Osteoblast (primary cell): ENCODE measurements around the gene RBFOX2. TPM values are rescaled to one million over a fixed set of nuclear protein-coding genes. Genes with fewer than 3 reads are reported as not detected.
A peak's percentile ranks its signal among the peaks of the same experiment; 100 is the strongest.

Experiments used
- DNase-seq: peaks from one replicate; pipeline ENCODE4 v3.0.0; 2011; ENCODE audit warnings: low spot score, mixed read lengths; ENCODE audit not compliant: insufficient read length; ENCODE audit errors: missing footprints
- H2AFZ ChIP-seq: 2 replicates; pipeline ENCODE4 v1.6.0; 2011; ENCODE audit warnings: mild to moderate bottlenecking, low read length
- H3K27ac ChIP-seq: 2 replicates; pipeline ENCODE4 v1.5.1; 2011; ENCODE audit warnings: mild to moderate bottlenecking, low read depth, low read length, moderate library complexity
- H3K27me3 ChIP-seq: 2 replicates; pipeline ENCODE4 v1.6.0; 2012; ENCODE audit warnings: mild to moderate bottlenecking, control low read depth, inconsistent platforms, low read length, moderate library complexity; ENCODE audit not compliant: insufficient read depth
- H3K36me3 ChIP-seq: 2 replicates; pipeline ENCODE4 v1.5.1; 2011; ENCODE audit warnings: mild to moderate bottlenecking, low read length, control low read depth, moderate library complexity; ENCODE audit not compliant: insufficient read depth
- H3K4me1 ChIP-seq: 2 replicates; pipeline ENCODE4 v1.5.1; 2011; ENCODE audit warnings: mild to moderate bottlenecking, low read length, control low read depth, moderate library complexity; ENCODE audit not compliant: insufficient read depth
- H3K4me2 ChIP-seq: 2 replicates; pipeline ENCODE4 v1.6.0; 2011; ENCODE audit warnings: mild to moderate bottlenecking, low read length; ENCODE audit not compliant: insufficient read depth
- H3K4me3 ChIP-seq: fragments of 200-600 bp; sonication (generic); 3 replicates; pipeline ENCODE4 v1.5.1; 2012; ENCODE audit warnings: mild to moderate bottlenecking, low read length, inconsistent platforms; ENCODE audit not compliant: insufficient read depth
- H3K79me2 ChIP-seq: 2 replicates; pipeline ENCODE4 v1.6.0; 2012; ENCODE audit warnings: mild to moderate bottlenecking, low read length, control low read depth, inconsistent platforms; ENCODE audit not compliant: insufficient read depth
- H3K9me3 ChIP-seq: 2 replicates; pipeline ENCODE4 v1.5.1; 2011; ENCODE audit warnings: low read depth, low read length, control low read depth
- H4K20me1 ChIP-seq: 2 replicates; pipeline ENCODE4 v1.6.0; 2012; ENCODE audit warnings: mild to moderate bottlenecking, low read length, control low read depth; ENCODE audit not compliant: insufficient read depth
- total RNA-seq: library from RNA; depleted of rRNA; stranded (reverse); fragments of >200 nt; gene quantifications from 2 replicates; pipeline ENCODE4 v1.2.3, GENCODE V29; 2012
- TF ChIP-seq, protein P1 (sequence below): IDR thresholded peaks from 2 replicates; pipeline ENCODE4 v1.5.1; 2011; ENCODE audit warnings: mild to moderate bottlenecking, low read depth, low read length, moderate library complexity; ENCODE audit errors: extremely low read depth

The RBFOX2 gene
- total RNA-seq, 1 donor: 171 TPM

DNA sequence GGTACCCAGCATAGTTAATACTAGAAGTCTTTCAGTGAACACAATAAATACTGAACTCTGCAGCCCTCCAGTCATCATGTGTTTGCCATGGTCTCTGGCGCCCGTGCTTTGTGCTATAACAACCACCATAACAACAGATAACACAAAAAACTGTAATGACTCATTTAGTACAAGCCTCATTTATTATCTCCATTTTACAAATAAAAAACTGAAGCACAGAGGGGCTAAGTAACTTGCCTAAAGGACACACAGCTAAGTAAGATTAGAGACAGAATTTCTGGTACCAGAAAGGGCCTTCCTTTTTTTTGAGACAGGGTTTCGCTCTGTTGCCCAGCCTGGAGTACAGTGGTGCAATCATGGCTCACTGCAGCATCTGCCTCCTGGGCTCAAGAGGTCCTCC, 19.5 kb downstream of the RBFOX2 start:
- TF ChIP-seq, protein P1, sequence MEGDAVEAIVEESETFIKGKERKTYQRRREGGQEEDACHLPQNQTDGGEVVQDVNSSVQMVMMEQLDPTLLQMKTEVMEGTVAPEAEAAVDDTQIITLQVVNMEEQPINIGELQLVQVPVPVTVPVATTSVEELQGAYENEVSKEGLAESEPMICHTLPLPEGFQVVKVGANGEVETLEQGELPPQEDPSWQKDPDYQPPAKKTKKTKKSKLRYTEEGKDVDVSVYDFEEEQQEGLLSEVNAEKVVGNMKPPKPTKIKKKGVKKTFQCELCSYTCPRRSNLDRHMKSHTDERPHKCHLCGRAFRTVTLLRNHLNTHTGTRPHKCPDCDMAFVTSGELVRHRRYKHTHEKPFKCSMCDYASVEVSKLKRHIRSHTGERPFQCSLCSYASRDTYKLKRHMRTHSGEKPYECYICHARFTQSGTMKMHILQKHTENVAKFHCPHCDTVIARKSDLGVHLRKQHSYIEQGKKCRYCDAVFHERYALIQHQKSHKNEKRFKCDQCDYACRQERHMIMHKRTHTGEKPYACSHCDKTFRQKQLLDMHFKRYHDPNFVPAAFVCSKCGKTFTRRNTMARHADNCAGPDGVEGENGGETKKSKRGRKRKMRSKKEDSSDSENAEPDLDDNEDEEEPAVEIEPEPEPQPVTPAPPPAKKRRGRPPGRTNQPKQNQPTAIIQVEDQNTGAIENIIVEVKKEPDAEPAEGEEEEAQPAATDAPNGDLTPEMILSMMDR: no peak
- peaks cover 17% of the 10 kb centered on the region for H3K4me1 ChIP-seq
- H3K27me3 ChIP-seq: no peaks in the 10 kb centered on the region
- no peak overlapping the region for H3K4me2 ChIP-seq
- H3K79me2 ChIP-seq: peaks cover 92% of the 10 kb centered on the region
- H3K36me3 ChIP-seq: no peaks in the 10 kb centered on the region
- H4K20me1 ChIP-seq: peaks cover 35% of the 10 kb centered on the region
- no peaks in the 10 kb centered on the region for H3K9me3 ChIP-seq
- no peak overlapping the region for H3K4me3 ChIP-seq
- H3K27ac ChIP-seq: no peak overlapping the region
- DNase-seq: no peak
- no peak overlapping the region for H2AFZ ChIP-seq

GRCh38 chr22:36008565-36008964, 20.1 kb downstream of the RBFOX2 start:
- Histone ChIP-seq H3K4me2 (no peak overlapping the region), H2AFZ (no peak overlapping the region), H3K27ac (peak overlapping the region; percentile 19), H4K20me1 (peaks cover 38% of the 10 kb centered on the region), H3K36me3 (no peaks in the 10 kb centered on the region), H3K4me1 (peaks cover 17% of the 10 kb centered on the region), H3K27me3 (no peaks in the 10 kb centered on the region), H3K4me3 (no peak overlapping the region), H3K79me2 (peaks cover 94% of the 10 kb centered on the region), H3K9me3 (no peaks in the 10 kb centered on the region)
- TF ChIP-seq, protein P1: no peak
- no peak for DNase-seq

GRCh38 chr22:36008131-36008530, 20.5 kb downstream of the RBFOX2 start:
- no peaks in the 10 kb centered on the region for H3K36me3 ChIP-seq
- peak overlapping the region; percentile 19 for H3K27ac ChIP-seq
- H3K4me1 ChIP-seq: peaks cover 17% of the 10 kb centered on the region
- TF ChIP-seq, protein P1: no peak
- no peaks in the 10 kb centered on the region for H3K9me3 ChIP-seq
- H3K4me2 ChIP-seq: no peak overlapping the region
- H4K20me1 ChIP-seq: peaks cover 38% of the 10 kb centered on the region
- no peak overlapping the region for H2AFZ ChIP-seq
- H3K79me2 ChIP-seq: peaks cover 94% of the 10 kb centered on the region
- H3K27me3 ChIP-seq: no peaks in the 10 kb centered on the region
- DNase-seq: no peak
- no peak overlapping the region for H3K4me3 ChIP-seq

DNA sequence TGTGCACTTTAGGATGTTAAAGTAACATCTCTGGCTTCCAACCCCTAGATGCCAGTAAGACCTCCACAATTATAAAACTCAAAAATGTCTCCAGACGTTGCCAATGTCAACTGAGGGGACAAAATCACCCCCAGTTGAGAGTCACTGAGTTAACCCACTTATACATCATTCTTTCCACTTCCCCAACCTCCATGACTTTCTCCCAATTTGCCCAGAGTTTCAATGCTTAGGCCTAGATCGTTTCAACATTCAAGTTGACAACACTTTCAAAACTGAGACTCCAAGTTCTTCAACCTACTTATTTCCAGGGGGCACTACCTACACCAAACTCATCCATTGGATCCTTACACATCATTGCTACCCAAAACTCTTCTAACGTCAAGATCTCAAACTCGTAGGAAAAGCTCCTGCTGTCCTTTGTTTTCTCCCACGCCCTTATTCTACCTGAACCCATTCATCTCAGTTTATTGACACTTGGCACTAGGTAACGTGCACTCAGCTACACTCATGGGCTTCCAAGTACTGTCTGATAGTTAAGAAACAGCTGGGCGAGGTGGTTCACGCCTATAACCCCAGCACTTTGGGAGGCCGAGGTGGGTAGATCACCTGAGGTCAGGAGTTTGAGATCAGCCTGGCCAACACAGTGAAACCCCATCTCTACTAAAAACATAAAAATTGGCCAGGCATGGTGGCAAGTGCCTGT, 24.5 kb downstream of the RBFOX2 start:
- TF ChIP-seq, protein P1: no peak
- H4K20me1 ChIP-seq: peaks cover 11% of the 10 kb centered on the region

More for the DNA sequence above, 24.5 kb downstream of the RBFOX2 start:
- no peak for DNase-seq
- H2AFZ ChIP-seq: no peak overlapping the region
- H3K9me3 ChIP-seq: no peaks in the 10 kb centered on the region
- peaks cover 2% of the 10 kb centered on the region for H3K4me1 ChIP-seq
- no peak overlapping the region for H3K4me3 ChIP-seq
- no peaks in the 10 kb centered on the region for H3K27me3 ChIP-seq
- H3K27ac ChIP-seq: no peak overlapping the region
- peaks cover 89% of the 10 kb centered on the region for H3K79me2 ChIP-seq
- H3K36me3 ChIP-seq: no peaks in the 10 kb centered on the region
- no peak overlapping the region for H3K4me2 ChIP-seq
